HFF-Myc (cell line): Measurements from ENCODE around the gene MATN3.

Experiments
- DNase-seq: peaks from one replicate; pipeline ENCODE4 v3.0.0-alpha.2; 2011; ENCODE audit warnings: low read depth; ENCODE audit errors: extremely low read depth
- H3K4me3 ChIP-seq: replicated peaks from 2 replicates; pipeline ENCODE4 v1.5.1; 2011; ENCODE audit warnings: low read depth, mild to moderate bottlenecking, control low read depth, low read length
- CTCF ChIP-seq: IDR thresholded peaks from 2 replicates; pipeline ENCODE4 v1.5.1; 2012; ENCODE audit warnings: mild to moderate bottlenecking, low read depth, low read length, control low read depth; ENCODE audit errors: missing control alignments

MATN3 gene

GRCh38 chr2:20054119-20054518 is 41.7 kb upstream of the MATN3 start:
- TF ChIP-seq CTCF = no peak
- H3K4me3 ChIP-seq = no peak overlapping the region
- DNase-seq = no peak

- no peak for TF ChIP-seq CTCF
- DNase-seq = peak; percentile 53
- H3K4me3 ChIP-seq = peak overlapping the region; percentile 67
Observed at GRCh38 chr2:20052861-20053281, 40.4 kb upstream of the MATN3 start.

GRCh38 chr2:20052229-20052851 is 39.9 kb upstream of the MATN3 start:
- H3K4me3 ChIP-seq = peak overlapping the region; percentile 67
- no peak for DNase-seq
- TF ChIP-seq CTCF = no peak

GRCh38 chr2:20051532-20052228 is 39.2 kb upstream of the MATN3 start, which contains the start of gene LAPTM4A:
Gene LAPTM4A (minus strand): TSS chr2:20051628. CDS start chr2:20051520, 108 bp downstream.
- peak within 1 kb of the TSS; percentile 67 for H3K4me3 ChIP-seq
- peak; percentile 100 for DNase-seq

GRCh38 chr2:20050646-20051531 is 38.4 kb upstream of the MATN3 start:
- H3K4me3 ChIP-seq = peak overlapping the region; percentile 67
- no peak for TF ChIP-seq CTCF
- DNase-seq = peak; percentile 48

More at GRCh38 chr2:20051532-20052228, 39.2 kb upstream of the MATN3 start, which contains the start of gene LAPTM4A:
- no peak for TF ChIP-seq CTCF

GRCh38 chr2:20050104-20050645 is 37.7 kb upstream of the MATN3 start:
- no peak for DNase-seq
- TF ChIP-seq CTCF = no peak

More at GRCh38 chr2:20050104-20050645, 37.7 kb upstream of the MATN3 start:
- peak overlapping the region; percentile 67 for H3K4me3 ChIP-seq
